DOHH2 (cell line): ENCODE data around the gene ATXN3L.

Experiments
- CTCF ChIP-seq: fragments of 200-600 bp; sonication (generic); IDR thresholded peaks from one replicate; pipeline ENCODE4 v1.5.1; 2014; ENCODE audit warnings: antibody characterized with exemption, mild to moderate bottlenecking, low read depth, low read length; ENCODE audit not compliant: poor library complexity, severe bottlenecking
- EZH2phosphoT487 ChIP-seq: fragments of 200-600 bp; sonication (generic); IDR thresholded peaks from 2 replicates; pipeline ENCODE4 v1.6.1; 2017; ENCODE audit warnings: borderline replicate concordance, mild to moderate bottlenecking, antibody characterized with exemption, low read length, moderate library complexity, mixed read lengths

DNA sequence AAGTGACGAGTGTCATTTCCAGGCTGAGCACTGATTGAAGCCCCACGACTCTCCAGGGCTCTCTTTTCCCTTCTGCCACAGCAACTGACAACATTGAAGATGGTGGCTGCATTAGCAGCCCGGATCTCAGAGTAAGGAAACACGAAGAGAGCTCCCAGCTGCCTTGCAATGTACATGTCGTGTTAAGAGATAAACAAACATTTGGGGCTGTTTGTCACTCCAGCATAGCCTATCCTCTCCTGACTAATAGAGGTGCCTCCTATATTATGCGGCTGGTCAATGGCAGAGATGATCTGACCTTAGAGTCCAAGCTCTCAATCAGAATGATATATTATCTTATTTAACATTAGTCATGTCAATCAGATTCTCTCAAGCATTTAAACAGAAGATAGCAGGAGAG is 38.6 kb downstream of the ATXN3L start:
- no peak for TF ChIP-seq CTCF
- TF ChIP-seq EZH2phosphoT487 = no peak
